Activated CD4-positive, alpha-beta T cell treated with anti-CD3 and anti-CD28 coated beads, Interleukin-2, amount 50 U/mL, for 4 hours (primary cell): ENCODE results near the gene FGGY.
"Not testable (repeated sequence)": the region's sequence is repeated elsewhere in the genome, so short reads cannot be mapped to it uniquely, and the experiment has no call there.

Experiments used
- DNase-seq, 2 experiments: peaks; one replicate each; pipeline ENCODE4 v3.0.0-alpha.2; 2020

FGGY gene

GRCh38 chr1:59354239-59354638, 57.3 kb downstream of the FGGY start:
- DNase-seq = not testable (repeated sequence)

GRCh38 chr1:59354709-59355337, 57.9 kb downstream of the FGGY start:
- no peak for DNase-seq

GRCh38 chr1:59355361-59355760, 58.5 kb downstream of the FGGY start:
- DNase-seq = no peak

- no peak for DNase-seq
Measured at GRCh38 chr1:59356627-59357026, 59.7 kb downstream of the FGGY start.

GRCh38 chr1:59357645-59358320, 60.9 kb downstream of the FGGY start:
- DNase-seq = no peak

GRCh38 chr1:59359325-59359724, 62.4 kb downstream of the FGGY start:
- no peak for DNase-seq

- DNase-seq = no peak
Measured at GRCh38 chr1:59360170-59360569, 63.3 kb downstream of the FGGY start.

GRCh38 chr1:59360729-59361128, 63.8 kb downstream of the FGGY start:
- DNase-seq = no peak

- no peak for DNase-seq
Measured at GRCh38 chr1:59361766-59362165, 64.9 kb downstream of the FGGY start.

GRCh38 chr1:59364037-59364436, 67.1 kb downstream of the FGGY start:
- DNase-seq = no peak

- DNase-seq = no peak
Measured at GRCh38 chr1:59366346-59366745, 69.5 kb downstream of the FGGY start.

- no peak for DNase-seq
Measured at GRCh38 chr1:59367301-59368007, 70.6 kb downstream of the FGGY start.

GRCh38 chr1:59368008-59368670, 71.2 kb downstream of the FGGY start:
- DNase-seq = no peak

- no peak for DNase-seq
Measured at GRCh38 chr1:59375321-59376220, 78.7 kb downstream of the FGGY start.

- DNase-seq = no peak
Measured at GRCh38 chr1:59377350-59377904, 80.5 kb downstream of the FGGY start.

- no peak for DNase-seq
Measured at GRCh38 chr1:59378621-59379370, 81.9 kb downstream of the FGGY start.

- no peak for DNase-seq
Measured at GRCh38 chr1:59379371-59379728, 82.5 kb downstream of the FGGY start.

- DNase-seq = no peak
Measured at GRCh38 chr1:59383963-59384362, 87.1 kb downstream of the FGGY start.

GRCh38 chr1:59384443-59384842, 87.5 kb downstream of the FGGY start:
- DNase-seq = no peak

- DNase-seq = no peak
Measured at GRCh38 chr1:59388191-59388590, 91.3 kb downstream of the FGGY start.

- DNase-seq = no peak
Measured at GRCh38 chr1:59389847-59390246, 93.0 kb downstream of the FGGY start.

GRCh38 chr1:59390307-59390706, 93.4 kb downstream of the FGGY start:
- no peak for DNase-seq
